ENCODE measurements around the gene SSBP3.

SSBP3 gene

GRCh38 chr1:54284781-54285529, 121.2 kb downstream of the SSBP3 start:
- no peak for DNase-seq (ENCODE audit: low read depth in 2 of 2)

GRCh38 chr1:54283635-54284385, 122.4 kb downstream of the SSBP3 start:
- no peak for DNase-seq (ENCODE audit: low read depth in 2 of 2)

- no peak for DNase-seq (ENCODE audit: low read depth in 2 of 2)
Measured at GRCh38 chr1:54282101-54282847, 123.9 kb downstream of the SSBP3 start.

- no peak for DNase-seq (ENCODE audit: low read depth in 2 of 2)
Measured at GRCh38 chr1:54280651-54281050, 125.5 kb downstream of the SSBP3 start.

GRCh38 chr1:54279457-54279856, 126.7 kb downstream of the SSBP3 start:
- no peak for DNase-seq (ENCODE audit: low read depth in 2 of 2)

GRCh38 chr1:54278941-54279422, 127.2 kb downstream of the SSBP3 start:
- no peak for DNase-seq (ENCODE audit: low read depth in 2 of 2)

GRCh38 chr1:54277451-54278341, 128.5 kb downstream of the SSBP3 start:
- no peak for DNase-seq (ENCODE audit: low read depth in 2 of 2)

GRCh38 chr1:54276617-54277450, 129.4 kb downstream of the SSBP3 start:
- no peak for DNase-seq (ENCODE audit: low read depth in 2 of 2)

- DNase-seq (ENCODE audit: low read depth in 2 of 2): no peak
Measured at GRCh38 chr1:54275349-54275748, 130.8 kb downstream of the SSBP3 start.

- no peak for DNase-seq (ENCODE audit: low read depth in 2 of 2)
Measured at GRCh38 chr1:54274881-54275280, 131.3 kb downstream of the SSBP3 start.

- DNase-seq (ENCODE audit: low read depth in 2 of 2): no peak
Measured at GRCh38 chr1:54274448-54274847, 131.7 kb downstream of the SSBP3 start.

GRCh38 chr1:54273795-54274163, 132.4 kb downstream of the SSBP3 start:
- DNase-seq (ENCODE audit: low read depth in 2 of 2): no peak

GRCh38 chr1:54273092-54273794, 133.0 kb downstream of the SSBP3 start:
- no peak for DNase-seq (ENCODE audit: low read depth in 2 of 2)

- DNase-seq (ENCODE audit: low read depth in 2 of 2): no peak
Measured at GRCh38 chr1:54272772-54273091, 133.5 kb downstream of the SSBP3 start.

GRCh38 chr1:54272134-54272533, 134.1 kb downstream of the SSBP3 start:
- DNase-seq (ENCODE audit: low read depth in 2 of 2): no peak

GRCh38 chr1:54271341-54271740, 134.9 kb downstream of the SSBP3 start:
- no peak for DNase-seq (ENCODE audit: low read depth in 2 of 2)

GRCh38 chr1:54270543-54270942, 135.7 kb downstream of the SSBP3 start:
- no peak for DNase-seq (ENCODE audit: low read depth in 2 of 2)

GRCh38 chr1:54268762-54269297, 137.4 kb downstream of the SSBP3 start:
- DNase-seq (ENCODE audit: low read depth in 2 of 2): no peak

- no peak for DNase-seq (ENCODE audit: low read depth in 2 of 2)
Measured at GRCh38 chr1:54267815-54268761, 138.1 kb downstream of the SSBP3 start.

Measured in stimulated activated CD4-positive, alpha-beta T cell treated with anti-CD3 and anti-CD28 coated beads, Interleukin-15, amount 100 ng/mL, for 48 hours (primary cell).